Renal cortical epithelial cell (primary cell): Measurements from ENCODE around the gene SIDT2. TPM values are rescaled to one million over a fixed set of nuclear protein-coding genes. Genes with fewer than 3 reads are reported as not detected.

Source experiments
- DNase-seq: peaks from one replicate; pipeline ENCODE4 v3.0.0-alpha.2; 2011; ENCODE audit warnings: low read depth
- total RNA-seq: library from RNA; depleted of rRNA; stranded (reverse); fragments of >200 nt; gene quantifications from 2 replicates; pipeline ENCODE4 v1.2.3, GENCODE V29; 2014

The SIDT2 gene
- total RNA-seq, 1 donor from 2014 or later: 35.5 TPM

- no peak for DNase-seq
These were observed 44.6 kb downstream of the SIDT2 start for GRCh38 chr11:117222991-117223740.

- DNase-seq: no peak
These were observed 45.5 kb downstream of the SIDT2 start for GRCh38 chr11:117223741-117224689.

- DNase-seq: no peak
These were observed 47.1 kb downstream of the SIDT2 start for GRCh38 chr11:117225553-117226170.

- DNase-seq: peak; percentile 74
These were observed 48.1 kb downstream of the SIDT2 start for GRCh38 chr11:117226388-117227385.

GRCh38 chr11:117228091-117228490 is 49.5 kb downstream of the SIDT2 start:
- DNase-seq: no peak

DNA sequence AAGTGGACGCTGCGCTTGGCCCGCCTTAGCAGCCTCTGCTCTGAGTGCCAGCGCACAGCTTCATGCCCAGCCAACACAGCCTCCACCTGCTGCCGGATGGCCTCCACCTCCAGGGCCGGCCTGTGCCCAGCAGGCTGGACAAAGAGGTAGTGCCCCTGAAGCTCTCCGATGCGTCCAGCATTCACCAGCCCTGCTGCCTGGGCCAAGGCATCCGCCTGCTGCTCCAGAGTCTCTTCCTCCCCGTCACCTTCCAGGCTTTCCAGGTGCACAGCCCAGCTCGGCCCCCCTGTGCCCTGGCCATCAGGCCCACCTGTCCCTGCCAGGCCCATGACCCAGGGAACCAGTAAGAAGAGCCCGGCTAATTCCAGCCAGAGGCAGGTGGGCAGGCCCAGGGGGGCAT is 50.9 kb downstream of the SIDT2 start:
- DNase-seq: no peak

GRCh38 chr11:117229931-117230285 is 51.4 kb downstream of the SIDT2 start:
- DNase-seq: no peak

DNA sequence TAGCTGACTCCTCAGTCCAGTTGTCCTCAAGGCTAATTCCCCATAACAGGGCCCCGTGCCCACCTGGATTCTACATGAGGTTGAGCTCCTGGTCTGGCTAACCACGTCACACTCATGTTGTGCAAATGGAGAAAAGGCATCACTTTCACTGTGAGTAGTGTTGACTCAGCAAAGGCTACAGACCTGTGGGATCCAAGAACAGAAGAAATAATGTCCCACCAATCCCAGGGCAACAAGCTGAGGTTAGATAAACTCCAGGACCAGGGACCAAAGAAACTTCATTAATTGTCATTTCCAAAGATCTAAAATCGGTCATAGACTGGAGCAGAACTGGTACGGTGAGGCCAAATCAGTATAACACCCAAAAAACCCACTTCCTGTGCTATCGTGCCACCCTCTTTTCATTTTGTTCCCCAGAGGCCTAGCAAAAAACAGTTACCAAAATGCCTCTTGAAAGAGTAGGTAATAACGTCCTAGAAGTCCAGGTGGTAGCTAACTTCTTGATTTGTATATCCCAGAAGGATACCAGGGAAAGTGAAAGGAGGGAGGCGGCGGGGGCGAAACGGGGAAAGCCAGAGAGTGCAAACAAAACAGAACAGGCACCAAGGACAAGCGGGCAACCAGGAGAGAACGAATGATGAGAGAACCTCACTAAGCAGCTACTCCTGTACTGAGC is 51.9 kb downstream of the SIDT2 start:
- DNase-seq: no peak

DNA sequence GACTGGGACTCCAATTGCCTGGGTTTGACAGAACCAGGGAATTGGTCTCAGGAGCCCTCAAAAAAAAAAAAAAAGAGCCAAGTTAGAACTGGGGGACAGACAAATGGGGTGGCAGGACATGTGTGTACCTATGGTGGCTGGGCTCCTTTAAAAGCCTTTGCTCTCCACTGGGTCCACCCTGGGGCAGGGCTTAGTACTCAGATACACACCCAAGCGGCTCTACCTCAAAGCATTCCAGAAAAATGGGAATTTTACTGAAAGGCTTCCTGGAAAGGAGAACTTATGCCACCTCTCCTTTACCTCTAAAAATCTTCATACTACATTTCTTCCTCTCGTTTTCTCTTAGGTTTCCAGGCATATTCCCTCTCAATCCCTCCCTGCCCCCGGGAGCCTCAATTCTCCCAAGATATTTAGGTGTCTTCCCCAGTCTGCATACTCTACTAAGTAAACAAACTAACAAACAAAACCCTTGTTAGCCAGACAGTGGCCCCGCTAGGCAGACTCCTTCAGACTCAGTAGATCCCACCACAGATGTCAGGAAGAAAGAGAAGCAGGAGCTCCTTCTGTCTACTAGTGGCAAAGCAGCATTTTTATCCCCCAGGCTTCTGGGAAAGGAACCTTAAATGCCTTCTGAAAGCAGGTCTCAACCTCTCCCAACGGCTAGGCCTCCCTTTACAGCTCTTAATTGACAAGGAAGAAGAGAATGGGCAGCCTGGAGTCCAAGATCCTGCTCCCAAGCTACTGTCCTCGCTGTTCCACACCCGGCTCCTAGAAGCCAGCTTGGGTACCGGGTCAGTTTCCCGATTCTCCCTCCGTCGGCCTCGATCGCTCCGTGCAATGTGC is 52.7 kb downstream of the SIDT2 start:
- no peak for DNase-seq

DNA sequence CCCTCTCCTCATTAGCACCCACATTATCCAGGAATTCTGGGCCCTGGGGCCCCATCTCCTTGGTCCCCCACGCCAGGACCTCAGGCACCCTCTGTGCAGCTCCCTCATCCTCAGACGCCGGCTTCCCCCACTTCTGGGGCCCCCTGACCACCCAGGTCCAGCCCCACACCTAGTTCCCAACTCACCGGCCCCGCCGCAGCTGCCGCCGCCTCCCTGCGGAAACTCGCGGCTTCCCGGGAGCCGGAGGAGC is 53.2 kb downstream of the SIDT2 start, which contains the start of gene PCSK7:
PCSK7 (minus strand) TSS at position 232 of the 250 bp plus-strand sequence. CDS start 2,229 bp downstream, outside the sequence.
- no peak for DNase-seq

DNA sequence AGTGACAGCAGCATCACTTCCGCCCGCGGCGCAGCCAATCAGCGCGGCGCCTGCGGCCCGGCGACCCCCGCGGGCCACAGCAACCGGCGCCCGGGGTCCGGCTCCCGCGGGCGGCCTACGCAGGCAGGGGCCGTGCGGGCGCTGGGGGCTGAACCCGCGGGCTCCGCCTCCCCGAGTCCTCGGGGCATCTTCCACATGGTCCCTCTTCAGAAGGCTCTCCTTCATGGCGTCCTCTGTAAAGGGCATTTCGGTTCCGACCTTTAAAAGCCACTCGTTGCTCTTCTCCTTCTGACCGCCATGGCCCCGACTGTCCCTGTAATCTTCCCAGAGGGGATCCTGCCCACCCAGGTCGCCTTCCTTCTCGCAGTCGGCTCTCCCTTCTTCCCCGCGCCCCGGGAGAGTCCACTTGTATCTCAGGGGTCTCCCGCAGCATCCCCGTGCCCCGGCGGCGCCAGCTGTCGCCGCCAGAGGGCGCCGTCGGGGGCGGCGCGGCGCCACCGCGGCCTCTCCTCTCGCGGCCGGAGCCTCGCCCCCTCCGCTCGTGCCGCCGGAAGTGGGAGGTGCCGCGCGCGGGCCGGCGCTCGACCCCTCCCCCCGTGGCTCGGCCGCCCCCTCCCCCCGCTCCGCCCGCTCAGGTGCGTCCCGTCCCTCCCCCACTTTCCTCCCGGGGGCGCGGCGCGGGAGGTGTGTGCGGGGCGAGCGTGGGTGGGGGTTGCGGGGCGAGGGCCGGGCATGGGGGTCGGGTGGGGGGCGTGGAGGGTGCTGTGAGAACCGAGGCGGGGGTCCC is 53.7 kb downstream of the SIDT2 start, which contains the start of gene RNF214:
RNF214 (plus strand) TSS at position 580 of the 787 bp plus-strand sequence. CDS start 1,602 bp downstream, outside the sequence.
- peak; percentile 31 for DNase-seq

DNA sequence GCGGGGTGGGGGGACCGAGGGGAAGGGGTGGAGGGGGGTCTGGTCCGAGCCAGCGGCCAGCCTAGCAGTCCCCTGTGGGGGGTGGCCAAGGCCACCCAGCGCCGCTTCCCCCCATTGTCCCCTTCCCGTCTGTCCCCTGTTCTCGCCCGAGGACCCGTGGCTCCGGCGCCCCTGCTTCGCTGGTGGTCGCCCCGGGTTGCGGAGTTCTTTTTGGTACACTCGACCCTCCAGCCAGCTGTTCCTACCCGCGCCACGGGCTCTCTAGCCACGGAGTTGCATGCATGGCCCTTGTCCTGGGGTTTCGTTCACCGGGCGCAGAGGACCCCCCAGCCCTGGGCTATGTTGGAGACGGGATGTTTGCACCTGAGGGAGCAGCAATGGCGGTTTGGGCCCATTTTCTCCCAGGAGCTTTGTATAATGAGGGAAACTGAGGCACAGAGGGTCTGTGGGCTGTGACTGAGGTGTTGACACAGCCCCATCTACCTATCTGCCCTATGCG is 54.4 kb downstream of the SIDT2 start:
- no peak for DNase-seq

DNA sequence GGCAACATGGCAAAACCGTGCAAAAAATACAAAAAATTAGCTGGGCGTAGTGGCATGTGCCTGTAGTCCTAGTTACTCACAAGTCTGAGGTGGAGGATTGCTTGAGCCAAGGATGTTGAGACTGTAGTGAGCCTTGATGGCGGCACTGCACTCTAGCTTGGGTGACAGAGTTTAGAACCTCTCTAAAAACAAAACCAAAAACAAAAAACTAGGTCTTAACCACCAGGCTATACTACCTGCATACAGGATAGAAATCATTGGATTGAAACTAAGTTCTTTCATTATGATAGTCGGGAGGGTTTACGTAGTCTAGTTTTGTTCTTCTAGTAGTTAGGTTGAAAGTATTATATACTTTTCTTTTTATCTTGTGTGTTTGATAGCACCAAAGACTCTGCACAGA is 59.7 kb downstream of the SIDT2 start:
- DNase-seq: no peak

DNA sequence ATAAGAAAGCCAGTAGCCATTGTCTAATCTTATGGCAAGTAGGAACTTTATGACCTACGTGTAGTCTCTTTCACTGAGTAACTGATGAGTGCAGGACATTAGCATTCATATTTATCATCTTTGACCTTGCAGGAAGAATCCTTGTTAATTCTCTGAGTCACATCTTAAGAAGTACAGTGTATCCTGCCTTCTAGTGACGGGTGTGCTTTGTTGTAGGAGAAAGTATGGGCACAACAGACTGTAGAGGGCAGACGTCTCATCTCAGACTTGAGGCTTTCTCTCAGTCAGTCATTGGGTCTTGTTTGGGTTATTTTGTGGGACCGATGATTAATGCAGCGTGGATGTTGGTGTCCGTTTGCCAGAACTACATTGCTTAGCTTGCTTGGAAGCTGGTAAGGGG is 60.8 kb downstream of the SIDT2 start:
- no peak for DNase-seq
